K562 (cell line): Measurements from ENCODE around the gene TNK2. TPM values are rescaled to one million over a fixed set of nuclear protein-coding genes. Genes with fewer than 3 reads are reported as not detected.
A peak's percentile ranks its signal among the peaks of the same experiment; 100 is the strongest.

Experiments
- BCLAF1 ChIP-seq, 2 experiments: fragments of 450-650 bp in 1 of 2; IDR thresholded peaks; 2 replicates each; pipeline ENCODE4 v1.6.1; 2011 to 2017; ENCODE audit warnings: low read depth in 2 of 2, antibody characterized with exemption in 1 of 2, borderline replicate concordance in 1 of 2, low read length in 1 of 2, mild to moderate bottlenecking in 1 of 2, mixed read lengths in 1 of 2; ENCODE audit not compliant: control insufficient read depth in 1 of 2
- FOXK2 ChIP-seq, 2 experiments: fragments of 450-650 bp; IDR thresholded peaks in 1 of 2; conservative IDR thresholded peaks in 1 of 2; 2 replicates each; pipeline ENCODE4 v1.6.1; 2016; ENCODE audit warnings: low read depth in 2 of 2, mild to moderate bottlenecking in 1 of 2
- GABPA ChIP-seq: fragments of 200-800 bp; sonication (Bioruptor generic); conservative IDR thresholded peaks from 2 replicates; pipeline ENCODE4 v1.6.1; 2016; ENCODE audit warnings: low read depth, missing genetic modification characterization, missing compliant biosample characterization
- HDAC2 ChIP-seq: fragments of 450-650 bp; IDR thresholded peaks from 2 replicates; pipeline ENCODE4 v1.6.1; 2016; ENCODE audit warnings: mild to moderate bottlenecking
- PBX2 ChIP-seq, 2 experiments: IDR thresholded peaks in 1 of 2; conservative IDR thresholded peaks in 1 of 2; 2 replicates each; pipeline ENCODE4 v1.6.1; 2016; ENCODE audit warnings: low read depth in 2 of 2, mild to moderate bottlenecking in 1 of 2, missing compliant biosample characterization in 1 of 2, missing genetic modification characterization in 1 of 2, moderate library complexity in 1 of 2
- RBM39 ChIP-seq: fragments of 200-400 bp; formaldehyde crosslinking; optimal IDR thresholded peaks from 2 replicates; pipeline ENCODE3; 2018; ENCODE audit warnings: low read depth, low read length
- SIN3A ChIP-seq, 2 experiments: fragments of 150-350 bp in 1 of 2; IDR thresholded peaks; 2 replicates each; pipeline ENCODE4 v1.6.1; 2011 to 2016; ENCODE audit warnings: borderline replicate concordance in 2 of 2, low read depth in 2 of 2, low read length in 2 of 2, mild to moderate bottlenecking in 2 of 2, moderate library complexity in 2 of 2; ENCODE audit not compliant: control insufficient read depth in 1 of 2
- SRSF9 ChIP-seq: fragments of 200-400 bp; formaldehyde crosslinking; IDR thresholded peaks from 2 replicates; pipeline ENCODE4 v1.6.1; 2017; ENCODE audit warnings: low read depth, low read length, borderline replicate concordance
- ZMIZ1 ChIP-seq, 2 experiments: fragments of 150-350 bp in 1 of 2; IDR thresholded peaks; 2 replicates each; pipeline ENCODE4 v1.6.1; 2012 to 2016; ENCODE audit warnings: low read depth in 2 of 2, low read length in 2 of 2, mild to moderate bottlenecking in 1 of 2, moderate library complexity in 1 of 2
- ZNF212 ChIP-seq: fragments of 450-650 bp; formaldehyde crosslinking; IDR thresholded peaks from 2 replicates; pipeline ENCODE4 v1.4.0; 2020; ENCODE audit warnings: mild to moderate bottlenecking
- ZNF511 ChIP-seq: sonication (generic); formaldehyde crosslinking; IDR thresholded peaks from 2 replicates; pipeline ENCODE4 v1.8.0; 2022; ENCODE audit warnings: mild to moderate bottlenecking, missing genetic modification reagents
- ZNF699 ChIP-seq: fragments of 250-450 bp; sonication (Bioruptor Pico); IDR thresholded peaks from 2 replicates; pipeline ENCODE4 v1.8.0; 2021; ENCODE audit warnings: mild to moderate bottlenecking, moderate library complexity; ENCODE audit not compliant: insufficient replicate concordance
- ZNF76 ChIP-seq: fragments of 250-450 bp; sonication (Bioruptor Pico); IDR thresholded peaks from 2 replicates; pipeline ENCODE4 v1.4.0; 2020; ENCODE audit warnings: mild to moderate bottlenecking, moderate library complexity, borderline replicate concordance
- polyA plus RNA-seq, 8 experiments: library from polyadenylated mRNA; depleted of rRNA in 4 of 8; stranded (reverse) in 5 of 8; unstranded in 3 of 8; fragments of >200 nt; fragmentation: Nextera tagmentation in 2 of 8; fragmentation: Illumina TruSeq in 1 of 8; extraction: Ambion mirVana in 2 of 8; extraction: Trizol in 1 of 8; gene quantifications; 2 replicates each; pipeline versions ENCODE4 v1.2.1 to v1.2.3, GENCODE V29; 2011 to 2014; ENCODE audit warnings: inconsistent platforms in 1 of 8, missing spikeins in 1 of 8
- total RNA-seq, 7 experiments: library from RNA; depleted of rRNA in 6 of 7; stranded (reverse); fragments of >200 nt in 6 of 7; fragmentation: Illumina TruSeq in 2 of 7; extraction: Trizol in 2 of 7; gene quantifications; 2 replicates each; pipeline versions ENCODE4 v1.2.1 to v1.2.3, GENCODE V29; 2011 to 2021; ENCODE audit warnings: low replicate concordance in 1 of 7

TNK2 gene
- total and polyA plus RNA-seq, 9 of the 15 experiments (the other 6 are each of a cell fraction or from before 2014, with no cell fraction given), result 0.03 to 33.8 (median 6.5) TPM

GRCh38 chr3:195896361-195897080, 11.8 kb downstream of the TNK2 start (continued):
- TF ChIP-seq ZMIZ1 (IDR thresholded peaks at IDR 0.05; ENCODE audit: low read depth in 2 of 2, low read length in 2 of 2) (no peak), GABPA (peak; percentile 42; the same call in 1 of the 2 replicates), HDAC2 (peak; percentile 33; the same call in 1 of the 2 replicates), FOXK2 (conservative IDR thresholded peaks at IDR 0.05 in 1 of 2, IDR thresholded peaks at IDR 0.05 in 1 of 2; ENCODE audit: low read depth in 2 of 2) (peak in 1 of 2 experiments; percentile 63; a peak in 1 of 4 replicates), SRSF9 (no peak), RBM39 (no peak), ZNF212 (CRISPR knock-in tag) (no peak), ZNF76 (no peak), SIN3A (IDR thresholded peaks at IDR 0.05; ENCODE audit: borderline replicate concordance in 2 of 2, control insufficient read depth in 1 of 2, low read depth in 2 of 2, low read length in 2 of 2) (no peak), BCLAF1 (IDR thresholded peaks at IDR 0.05; ENCODE audit: borderline replicate concordance in 1 of 2, control insufficient read depth in 1 of 2, low read depth in 2 of 2, low read length in 1 of 2) (no peak), ZNF699 (CRISPR knock-in tag) (no peak), PBX2 (CRISPR knock-in tag; IDR thresholded peaks at IDR 0.05; ENCODE audit: low read depth) (no peak), PBX2 (tag; conservative IDR thresholded peaks at IDR 0.05; ENCODE audit: low read depth) (peak; percentile 31; the same call in 1 of the 2 replicates), ZNF511 (CRISPR knock-in tag) (0 out of 2 replicates have a peak, but pooled peaks have one; percentile 50)
